GM23248 (cell line): ENCODE data around the gene SEPTIN10. TPM values are rescaled to one million over a fixed set of nuclear protein-coding genes. Genes with fewer than 3 reads are reported as not detected.
A peak's percentile ranks its signal among the peaks of the same experiment; 100 is the strongest.
"Not testable (repeated sequence)": the region's sequence is repeated elsewhere in the genome, so short reads cannot be mapped to it uniquely, and the experiment has no call there.

Experiments used
- DNase-seq: peaks from one replicate; pipeline ENCODE4 v3.0.0-alpha.2; 2015
- H2AFZ ChIP-seq: fragments of 200-600 bp; sonication (generic); 2 replicates; pipeline ENCODE4 v1.6.1; 2016; ENCODE audit warnings: antibody characterized with exemption
- H3F3A ChIP-seq: fragments of 200-600 bp; sonication (generic); 2 replicates; pipeline ENCODE4 v1.6.1; 2016; ENCODE audit warnings: mild to moderate bottlenecking, antibody characterized with exemption, mixed run types; ENCODE audit not compliant: insufficient read depth
- H3K27ac ChIP-seq: fragments of 200-600 bp; sonication (generic); 2 replicates; pipeline ENCODE4 v1.5.1; 2016; ENCODE audit warnings: mild to moderate bottlenecking
- H3K27me3 ChIP-seq: fragments of 200-600 bp; sonication (generic); replicated peaks from 2 replicates; pipeline ENCODE4 v1.6.1; 2016; ENCODE audit warnings: mild to moderate bottlenecking; ENCODE audit not compliant: insufficient read depth
- H3K36me3 ChIP-seq: fragments of 200-600 bp; sonication (generic); 2 replicates; pipeline ENCODE4 v1.6.1; 2016; ENCODE audit warnings: low read depth, mild to moderate bottlenecking
- H3K4me1 ChIP-seq: fragments of 200-600 bp; sonication (generic); 2 replicates; pipeline ENCODE4 v1.6.1; 2016; ENCODE audit warnings: mild to moderate bottlenecking; ENCODE audit not compliant: insufficient read depth
- H3K4me2 ChIP-seq: fragments of 200-600 bp; sonication (generic); one replicate; pipeline ENCODE4 v1.6.1; 2016; ENCODE audit warnings: mild to moderate bottlenecking; ENCODE audit not compliant: unreplicated experiment
- H3K4me3 ChIP-seq: fragments of 200-600 bp; sonication (generic); 2 replicates; pipeline ENCODE4 v1.5.1; 2016; ENCODE audit warnings: mild to moderate bottlenecking
- H3K79me2 ChIP-seq: fragments of 200-600 bp; sonication (generic); 2 replicates; pipeline ENCODE4 v1.6.1; 2016; ENCODE audit warnings: mild to moderate bottlenecking; ENCODE audit not compliant: insufficient read depth
- H3K9ac ChIP-seq: fragments of 200-600 bp; sonication (generic); 2 replicates; pipeline ENCODE4 v1.6.1; 2016; ENCODE audit warnings: mild to moderate bottlenecking
- H3K9me2 ChIP-seq: fragments of 200-600 bp; sonication (generic); 2 replicates; pipeline ENCODE4 v1.6.1; 2016; ENCODE audit warnings: mixed run types, mild to moderate bottlenecking, moderate library complexity; ENCODE audit not compliant: insufficient read depth
- H3K9me3 ChIP-seq: fragments of 200-600 bp; sonication (generic); one replicate; pipeline ENCODE4 v1.6.1; 2017; ENCODE audit warnings: low read depth
- H4K20me1 ChIP-seq: fragments of 200-600 bp; sonication (generic); 2 replicates; pipeline ENCODE4 v1.6.0; 2016; ENCODE audit not compliant: insufficient read depth
- EZH2 ChIP-seq: fragments of 200-600 bp; sonication (generic); IDR thresholded peaks from 2 replicates; pipeline ENCODE4 v1.6.1; 2018; ENCODE audit warnings: antibody characterized with exemption, mild to moderate bottlenecking; ENCODE audit not compliant: insufficient read depth, poor library complexity, severe bottlenecking
- EZH2phosphoT487 ChIP-seq: fragments of 200-600 bp; sonication (generic); IDR thresholded peaks from 2 replicates; pipeline ENCODE4 v1.6.1; 2018; ENCODE audit warnings: antibody characterized with exemption, moderate library complexity, mild to moderate bottlenecking, low read depth; ENCODE audit not compliant: insufficient read depth
- WGBS, 2 experiments: methylation state at CpG; one replicate each; pipeline ENCODE4 v1.1.6; 2015 to 2017; ENCODE audit warnings: low lambda C conversion rate in 2 of 2, low coverage in 1 of 2; ENCODE audit errors: missing lambda C conversion rate in 2 of 2; 5-methylcytosine and 5-hydroxymethylcytosine counted together
- in situ Hi-C: fragments of 300-500 bp; cut with MboI; formaldehyde crosslinking; loops from 2 replicates; pipeline ENCODE4 v1.15.0; 2020
- polyA plus RNA-seq: library from polyadenylated mRNA; unstranded; fragments of >200 nt; fragmentation: Nextera tagmentation; extraction: Ambion mirVana; gene quantifications from 2 replicates; pipeline ENCODE4 v1.2.1, GENCODE V29; 2016
- total RNA-seq: library from RNA; depleted of rRNA; stranded (reverse); fragments of >200 nt; shearing (Covaris generic); gene quantifications from 2 replicates; pipeline ENCODE4 v1.2.3, GENCODE V29; 2014

SEPTIN10 gene
- total and polyA plus RNA-seq, 2 experiments from 2014 or later: 142 to 152 TPM

DNA sequence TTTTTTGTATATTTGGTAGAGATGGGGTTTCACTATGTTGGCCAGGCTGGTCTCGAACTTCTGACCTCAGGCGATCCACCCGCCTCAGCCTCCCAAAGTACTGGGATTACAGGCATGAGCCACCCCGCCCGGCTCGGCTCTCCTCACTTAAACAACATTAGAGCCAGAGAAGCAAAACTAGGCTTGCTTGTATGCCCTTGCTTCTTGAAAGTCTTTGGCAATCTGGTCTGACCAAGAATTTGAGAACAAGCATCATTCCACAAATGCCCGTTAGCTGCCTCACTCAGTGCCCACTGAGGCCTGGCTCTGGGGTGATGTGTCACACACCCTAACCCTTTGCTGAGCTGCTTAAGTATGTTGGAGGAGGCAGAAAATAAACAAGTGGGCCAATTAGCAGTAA, 33.9 kb upstream of the SEPTIN10 start:
- peak overlapping the region; percentile 87 for H3K4me2 ChIP-seq

DNA sequence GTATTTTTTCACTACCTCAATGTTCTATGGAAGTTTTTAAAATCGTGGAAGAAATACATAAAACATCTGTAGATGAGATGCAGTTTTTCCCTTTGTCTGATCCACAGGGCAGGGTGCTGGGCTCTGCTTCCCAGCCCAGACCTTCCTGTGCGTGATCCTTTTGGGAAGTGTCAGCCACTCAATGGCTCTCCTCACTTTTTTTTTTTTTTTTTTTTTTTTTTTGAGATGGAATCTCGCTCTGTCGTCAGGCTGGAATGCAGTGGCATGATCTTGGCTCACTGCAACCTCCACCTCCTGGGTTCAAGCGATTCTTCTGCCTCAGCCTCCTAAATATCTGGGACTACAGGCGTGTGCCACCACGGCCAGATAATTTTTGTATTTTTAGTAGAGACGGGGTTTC, 33.2 kb upstream of the SEPTIN10 start:
- no peaks in the 10 kb centered on the region for H3K79me2 ChIP-seq
- peak overlapping the region; percentile 94 for H3K27ac ChIP-seq
- no peaks in the 10 kb centered on the region for H4K20me1 ChIP-seq
- no peaks in the 10 kb centered on the region for H3K9me3 ChIP-seq
- no peak overlapping the region for H3K9ac ChIP-seq
- peaks cover 42% of the 10 kb centered on the region for H3F3A ChIP-seq
- no peak overlapping the region for H2AFZ ChIP-seq
- 84 to 86% methylated on average over 6 to 8 of the region's 8 CpGs for WGBS, 2 experiments
- no peak for TF ChIP-seq EZH2phosphoT487
- no peak for TF ChIP-seq EZH2
- no peak overlapping the region for H3K4me2 ChIP-seq
- H3K9me2 ChIP-seq: no peaks in the 10 kb centered on the region
- H3K27me3 ChIP-seq: no peaks in the 10 kb centered on the region
- no peaks in the 10 kb centered on the region for H3K36me3 ChIP-seq
- peaks cover 45% of the 10 kb centered on the region for H3K4me1 ChIP-seq
- in situ Hi-C loops: no loop called here
- DNase-seq: peak; percentile 23
- H3K4me3 ChIP-seq: no peak overlapping the region

More for the DNA sequence above, 33.9 kb upstream of the SEPTIN10 start:
- no peaks in the 10 kb centered on the region for H3K79me2 ChIP-seq
- peaks cover 45% of the 10 kb centered on the region for H3K4me1 ChIP-seq
- in situ Hi-C loops: no loop called here
- peak overlapping the region; percentile 75 for H3K9ac ChIP-seq
- no peaks in the 10 kb centered on the region for H3K36me3 ChIP-seq
- no peaks in the 10 kb centered on the region for H3K9me3 ChIP-seq
- no peaks in the 10 kb centered on the region for H3K9me2 ChIP-seq
- peaks cover 43% of the 10 kb centered on the region for H3F3A ChIP-seq
- H3K27ac ChIP-seq: peak overlapping the region; percentile 94
- H3K4me3 ChIP-seq: peak overlapping the region; percentile 63
- peak; percentile 96 for DNase-seq
- TF ChIP-seq EZH2phosphoT487: no peak
- TF ChIP-seq EZH2: no peak
- WGBS, 2 experiments: 15 to 27% methylated on average over 7 of the region's 7 CpGs
- H3K27me3 ChIP-seq: no peaks in the 10 kb centered on the region
- H4K20me1 ChIP-seq: no peaks in the 10 kb centered on the region
- H2AFZ ChIP-seq: peak overlapping the region; percentile 78

DNA sequence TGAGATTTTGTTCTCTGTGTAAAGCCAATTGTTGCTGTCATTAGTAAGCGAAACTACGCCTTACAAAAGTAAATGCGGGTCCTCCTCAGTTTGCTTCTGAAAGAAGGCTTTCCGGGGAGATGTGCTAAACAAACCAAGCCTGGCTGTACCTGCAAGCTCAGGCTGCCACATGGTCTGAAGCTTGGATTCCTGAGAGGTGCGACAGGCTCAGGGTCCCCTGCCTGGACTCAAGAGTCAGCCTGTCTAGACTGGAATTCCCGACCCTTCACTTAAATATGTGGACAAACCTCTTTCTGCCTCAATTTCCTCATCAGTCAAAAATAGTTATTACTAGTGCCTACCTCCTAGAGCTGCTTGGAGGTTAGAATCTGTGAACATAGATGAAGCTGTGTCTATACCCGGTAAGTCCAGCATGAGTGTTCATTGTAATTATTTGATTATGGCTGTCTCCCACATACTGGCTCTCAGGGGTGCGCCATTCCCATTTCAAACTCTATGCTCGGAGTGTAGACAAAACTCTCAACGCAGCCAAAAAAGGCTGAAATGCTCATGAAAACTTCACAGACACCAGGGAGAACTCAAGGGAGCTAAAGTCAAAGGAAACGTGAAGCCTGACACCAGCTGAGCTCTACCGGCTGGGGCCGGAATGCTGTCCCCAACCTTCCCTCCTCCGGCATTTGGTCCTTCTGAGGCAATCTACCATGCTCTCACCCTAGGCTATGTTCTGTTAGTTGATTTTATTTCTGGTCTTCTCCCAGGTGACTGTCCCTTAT, 31.8 kb upstream of the SEPTIN10 start:
- Histone ChIP-seq H3K4me2 (no peak overlapping the region), H3K27me3 (no peaks in the 10 kb centered on the region), H3K9ac (no peak overlapping the region), H3K9me2 (no peaks in the 10 kb centered on the region), H3K9me3 (no peaks in the 10 kb centered on the region), H3K4me3 (no peak overlapping the region), H3K36me3 (no peaks in the 10 kb centered on the region), H3K79me2 (no peaks in the 10 kb centered on the region), H4K20me1 (no peaks in the 10 kb centered on the region), H3K4me1 (peaks cover 37% of the 10 kb centered on the region), H3K27ac (peak overlapping the region; percentile 68; the same call in 1 of the 2 replicates), H2AFZ (peak overlapping the region; percentile 98), H3F3A (peaks cover 40% of the 10 kb centered on the region)
- TF ChIP-seq EZH2 (no peak), EZH2phosphoT487 (no peak)
- in situ Hi-C loops: no loop called here
- WGBS, 2 experiments: 98 to 99% methylated on average over 14 of the region's 14 CpGs
- DNase-seq: no peak

DNA sequence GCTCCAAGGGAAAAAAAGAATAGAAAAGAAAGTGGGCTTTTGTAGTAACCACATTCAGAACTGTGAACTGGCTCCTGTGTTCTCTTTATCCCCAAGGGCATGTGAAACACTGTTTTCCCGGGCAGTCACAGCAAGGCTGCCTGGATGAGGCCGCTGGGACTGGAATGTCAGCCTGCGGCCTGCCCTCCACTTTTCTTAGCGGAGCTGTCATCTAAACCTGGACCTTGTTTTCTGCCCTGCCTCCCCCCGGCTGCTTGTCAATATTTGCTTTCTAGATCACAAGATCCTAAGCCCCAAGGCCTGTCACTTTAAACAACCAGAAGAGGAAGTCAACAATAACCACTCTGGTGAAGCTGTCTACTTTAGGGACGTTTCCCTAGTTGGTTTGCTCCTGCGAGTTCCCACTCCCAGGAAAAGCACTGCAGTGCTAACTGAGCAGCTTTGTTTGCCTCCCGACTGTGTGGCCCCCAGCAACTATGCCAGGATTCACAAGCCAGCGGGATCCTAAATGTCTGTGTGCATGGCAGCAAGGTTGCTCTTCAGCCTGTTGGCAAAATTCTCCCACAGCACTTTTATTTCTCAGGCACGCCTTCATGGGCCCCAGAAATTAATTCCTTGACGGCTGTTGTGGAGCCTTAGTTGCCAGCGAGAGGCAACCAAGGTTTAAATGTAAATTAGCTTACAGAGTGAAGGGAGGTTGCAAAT, 31.0 kb upstream of the SEPTIN10 start:
- 21 to 26% methylated on average over 12 of the region's 12 CpGs for WGBS, 2 experiments
- no peak for TF ChIP-seq EZH2phosphoT487
- no peak for TF ChIP-seq EZH2
- Histone ChIP-seq H3K9me2 (no peaks in the 10 kb centered on the region), H3K27ac (peak overlapping the region; percentile 68), H3K27me3 (no peaks in the 10 kb centered on the region), H3K9me3 (no peaks in the 10 kb centered on the region), H3K4me3 (no peak overlapping the region; the same call in 1 of the 2 replicates), H3F3A (peaks cover 40% of the 10 kb centered on the region), H3K79me2 (no peaks in the 10 kb centered on the region), H3K4me2 (peak overlapping the region; percentile 46), H3K36me3 (no peaks in the 10 kb centered on the region), H2AFZ (peak overlapping the region; percentile 98), H4K20me1 (no peaks in the 10 kb centered on the region), H3K9ac (peak overlapping the region; percentile 67), H3K4me1 (peaks cover 34% of the 10 kb centered on the region)
- DNase-seq: peak; percentile 60
- in situ Hi-C loops: no loop called here

DNA sequence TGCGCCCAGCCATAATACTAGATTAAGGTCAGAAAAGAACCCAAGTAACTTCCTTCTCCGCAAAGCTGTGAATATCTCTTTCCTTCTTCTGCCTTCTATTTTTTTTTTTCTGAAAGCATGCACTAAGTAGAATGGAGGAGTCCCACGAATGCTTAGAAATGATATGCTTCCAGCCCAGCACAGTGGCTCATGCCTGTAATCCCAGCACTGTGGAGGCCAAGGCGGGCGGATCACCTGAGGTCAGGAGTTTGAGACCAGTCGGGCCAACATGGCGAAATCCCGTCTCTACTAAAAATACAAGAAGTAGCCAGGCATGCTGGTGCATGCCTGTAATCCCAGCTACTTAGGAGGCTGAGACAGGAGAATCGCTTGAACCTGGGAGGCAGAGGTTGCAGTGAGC, 26.2 kb upstream of the SEPTIN10 start:
- in situ Hi-C loops, H2AFZ ChIP-seq, H3K36me3 ChIP-seq, H4K20me1 ChIP-seq, H3K9me2 ChIP-seq, H3K4me2 ChIP-seq, H3K9me3 ChIP-seq, H3K9ac ChIP-seq, H3K27ac ChIP-seq, H3K27me3 ChIP-seq, H3K4me3 ChIP-seq, DNase-seq, H3K79me2 ChIP-seq: not testable (repeated sequence)
- peaks cover 37% of the 10 kb centered on the region for H3K4me1 ChIP-seq
- peaks cover 36% of the 10 kb centered on the region for H3F3A ChIP-seq
- WGBS, 2 experiments: 95 to 98% methylated on average over 9 of the region's 9 CpGs
